SK-N-SH treated with all-trans-retinoic acid at 6 μM for 48 hours (cell line): ENCODE measurements around the gene ARHGAP11B.

Experiments
- TSHZ2 ChIP-seq: fragments of 250-450 bp; sonication (Bioruptor Pico); IDR thresholded peaks from 2 replicates; pipeline ENCODE4 v1.5.0; 2020; ENCODE audit warnings: mild to moderate bottlenecking, moderate library complexity
- ZFP3 ChIP-seq: fragments of 250-450 bp; sonication (Bioruptor Pico); IDR thresholded peaks from 2 replicates; pipeline ENCODE4 v1.5.0; 2020; ENCODE audit warnings: mild to moderate bottlenecking, moderate library complexity

GRCh38 chr15:30675126-30675525, 49.2 kb downstream of the ARHGAP11B start:
- no peak for TF ChIP-seq TSHZ2 (CRISPR knock-in tag)
- TF ChIP-seq ZFP3 (CRISPR knock-in tag), result no peak
